ENCODE results near the gene BBOF1. TPM values are rescaled to one million over a fixed set of nuclear protein-coding genes. Genes with fewer than 3 reads are reported as not detected.

Gene BBOF1
- total and polyA plus RNA-seq, 2 of the 8 experiments (the other 6 are each of a cell fraction or from before 2014, with no cell fraction given) = 0.26 to 0.60 TPM

DNA sequence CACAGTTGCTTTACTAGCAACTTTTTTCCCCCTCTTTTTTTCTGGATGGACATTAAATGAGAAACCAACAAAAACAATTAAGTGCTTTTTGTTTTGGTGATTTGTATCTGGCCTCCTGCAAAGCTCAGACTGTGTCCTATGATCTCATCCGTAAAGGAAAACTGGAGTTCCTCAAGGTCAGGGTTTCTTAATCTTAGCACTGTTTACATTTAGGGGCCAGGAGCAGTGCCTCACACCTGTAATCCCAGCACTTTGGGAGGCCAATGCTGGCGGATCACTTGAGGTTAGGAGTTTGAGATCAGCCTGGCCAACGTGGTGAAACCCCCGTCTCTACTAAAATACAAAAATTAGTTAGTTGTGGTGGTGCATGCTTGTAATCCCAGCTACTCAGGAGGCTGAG is 28.1 kb upstream of the BBOF1 start:
- H3K4ac ChIP-seq (replicated peaks; ENCODE audit: insufficient read length, low read depth, low read length) = no peak overlapping the region
- no peak overlapping the region for H2BK120ac ChIP-seq (replicated peaks; ENCODE audit: low read depth, low read length)
- H3K4me2 ChIP-seq (ENCODE audit: insufficient read depth in 1 of 2, low read depth in 2 of 2, low read length in 2 of 2) = no peak overlapping the region
- no peaks in the 10 kb centered on the region for H3K23me2 ChIP-seq (ENCODE audit: low read depth, low read length)
- no peak overlapping the region for H3K14ac ChIP-seq (ENCODE audit: insufficient read length)
- DNase-seq (ENCODE audit: low read depth in 1 of 2, low spot score in 2 of 2) (no peak), FAIRE-seq (no peak)
- no peak overlapping the region for H3K27ac ChIP-seq (ENCODE audit: low read depth, low read length)
- H3K36me3 ChIP-seq (ENCODE audit: control insufficient read depth in 2 of 4, insufficient read depth in 4 of 4, low read length in 3 of 4) = peaks cover 0 to 7% (median 0%) of the 10 kb centered on the region in 4 experiments; a peak in 1 of 8 replicates
- no peak overlapping the region for H4K8ac ChIP-seq (ENCODE audit: extremely low read depth, insufficient read depth, low read length)
- WGBS, 2 experiments (ENCODE audit: extremely low coverage in 1 of 2, insufficient coverage in 1 of 2, insufficient read length in 1 of 2, insufficient replicate concordance in 2 of 2, low coverage in 1 of 2, low lambda C conversion rate in 2 of 2, missing lambda C conversion rate in 1 of 2) = 79% methylated on average over 4 of the region's 4 CpGs; no CpG with 5 or more reads in 1 of the 2 experiments
- H3K9me3 ChIP-seq (ENCODE audit: insufficient read depth in 2 of 2, low read depth in 1 of 2, low read length in 1 of 2) = no peaks in the 10 kb centered on the region
- no peaks in the 10 kb centered on the region for H3K79me1 ChIP-seq (ENCODE audit: low read depth, low read length)
- no peak overlapping the region for H2AFZ ChIP-seq (ENCODE audit: low read length)
- no peaks in the 10 kb centered on the region for H3K27me3 ChIP-seq (replicated peaks in 1 of 4; ENCODE audit: control insufficient read depth in 3 of 4, extremely low read depth in 1 of 4, insufficient read depth in 3 of 4, low read length in 3 of 4)
- H2BK5ac ChIP-seq (ENCODE audit: low read depth, low read length) = no peak overlapping the region
- ChIA-PET CTCF (ENCODE audit: partially characterized antibody) (no interaction called here), POLR2A (ENCODE audit: partially characterized antibody) (no interaction called here)
- no peak overlapping the region for H3K18ac ChIP-seq (ENCODE audit: extremely low read depth, low read length)
- H4K91ac ChIP-seq (replicated peaks; ENCODE audit: insufficient read length, low read length) = no peak overlapping the region
- no peak overlapping the region for H3K4me3 ChIP-seq (ENCODE audit: extremely low read depth in 1 of 4, insufficient read depth in 2 of 4, low read depth in 3 of 4, low read length in 4 of 4)
- no peak overlapping the region for H2BK15ac ChIP-seq (ENCODE audit: low read length)
- H3K79me2 ChIP-seq (ENCODE audit: control insufficient read depth in 1 of 2, insufficient read depth in 2 of 2, low read length in 2 of 2) = no peaks in the 10 kb centered on the region
- H4K20me1 ChIP-seq (replicated peaks in 1 of 2; ENCODE audit: control insufficient read depth in 1 of 2, insufficient read depth in 2 of 2, low read length in 2 of 2) = no peaks in the 10 kb centered on the region
- no peak overlapping the region for H4K5ac ChIP-seq (ENCODE audit: insufficient read length, low read depth, low read length)
- H3K9ac ChIP-seq (replicated peaks in 1 of 4; ENCODE audit: extremely low read depth in 1 of 4, low read depth in 3 of 4, low read length in 3 of 4) = no peak overlapping the region
- no peak overlapping the region for H2AK5ac ChIP-seq (ENCODE audit: low read depth, low read length)
- H2BK12ac ChIP-seq (ENCODE audit: low read depth, low read length) = no peak overlapping the region
- H3K4me1 ChIP-seq (replicated peaks in 1 of 4; ENCODE audit: control insufficient read depth in 3 of 4, insufficient read depth in 4 of 4, low read length in 3 of 4) = no peaks in the 10 kb centered on the region
- no peak overlapping the region for H2BK20ac ChIP-seq (ENCODE audit: low read length)
- no peak overlapping the region for H3K23ac ChIP-seq (ENCODE audit: insufficient read length)
- H3K56ac ChIP-seq (replicated peaks; ENCODE audit: insufficient read length, low read depth, low read length) = no peak overlapping the region
- TF ChIP-seq SAP30 (IDR thresholded peaks at IDR 0.05; ENCODE audit: insufficient read depth, insufficient replicate concordance, low read length) = no peak
- no peak for TF ChIP-seq SP1 (IDR thresholded peaks at IDR 0.05; ENCODE audit: low read depth, low read length)
- no peak for TF ChIP-seq TCF12 (IDR thresholded peaks at IDR 0.05; ENCODE audit: low read depth, low read length)
- TF ChIP-seq RNF2 (IDR thresholded peaks at IDR 0.05; ENCODE audit: borderline replicate concordance, low read depth, low read length, missing control alignments, poor library complexity, severe bottlenecking) = no peak
- no peak for TF ChIP-seq RFX5 (IDR thresholded peaks at IDR 0.05; ENCODE audit: borderline replicate concordance, low read depth, low read length)
- TF ChIP-seq NRF1 (IDR thresholded peaks at IDR 0.05; ENCODE audit: low read depth, low read length) = no peak
- no peak for TF ChIP-seq EP300 (IDR thresholded peaks at IDR 0.05; ENCODE audit: borderline replicate concordance in 1 of 2, low read depth in 2 of 2, low read length in 2 of 2)
- no peak for TF ChIP-seq SRF (IDR thresholded peaks at IDR 0.05; ENCODE audit: low read depth, low read length)
- no peak for TF ChIP-seq NANOG (IDR thresholded peaks at IDR 0.05; ENCODE audit: insufficient read depth, low read depth, low read length, poor library complexity, severe bottlenecking)
- no peak for TF ChIP-seq MAFK (IDR thresholded peaks at IDR 0.05; ENCODE audit: low read depth, low read length)
- TF ChIP-seq CEBPB (IDR thresholded peaks at IDR 0.05; ENCODE audit: low read depth, low read length) = no peak
- no peak for TF ChIP-seq SIX5 (IDR thresholded peaks at IDR 0.05; ENCODE audit: low read depth, low read length)
